GM06990 (cell line): ENCODE data around the gene SKI.

ENCODE experiments used
- DNase-seq: peaks from one replicate; pipeline ENCODE4 v3.0.0-alpha.2; 2011; ENCODE audit not compliant: insufficient read length; ENCODE audit errors: extremely low read depth
- H3K27me3 ChIP-seq: replicated peaks from 2 replicates; pipeline ENCODE4 v1.6.0; 2011; ENCODE audit warnings: low read length; ENCODE audit not compliant: control insufficient read depth, insufficient read depth
- H3K36me3 ChIP-seq: 2 replicates; pipeline ENCODE4 v1.5.1; 2011; ENCODE audit warnings: low read length; ENCODE audit not compliant: control insufficient read depth, insufficient read depth
- H3K4me3 ChIP-seq: replicated peaks from 2 replicates; pipeline ENCODE4 v1.5.1; 2011; ENCODE audit warnings: low read depth, mild to moderate bottlenecking, control low read depth, low read length
- TF ChIP-seq, protein P1 (sequence below): IDR thresholded peaks from 2 replicates; pipeline ENCODE4 v1.5.1; 2011; ENCODE audit warnings: low read length, control low read depth, mild to moderate bottlenecking, inconsistent platforms; ENCODE audit not compliant: insufficient read depth, poor library complexity, severe bottlenecking

SKI gene

DNA sequence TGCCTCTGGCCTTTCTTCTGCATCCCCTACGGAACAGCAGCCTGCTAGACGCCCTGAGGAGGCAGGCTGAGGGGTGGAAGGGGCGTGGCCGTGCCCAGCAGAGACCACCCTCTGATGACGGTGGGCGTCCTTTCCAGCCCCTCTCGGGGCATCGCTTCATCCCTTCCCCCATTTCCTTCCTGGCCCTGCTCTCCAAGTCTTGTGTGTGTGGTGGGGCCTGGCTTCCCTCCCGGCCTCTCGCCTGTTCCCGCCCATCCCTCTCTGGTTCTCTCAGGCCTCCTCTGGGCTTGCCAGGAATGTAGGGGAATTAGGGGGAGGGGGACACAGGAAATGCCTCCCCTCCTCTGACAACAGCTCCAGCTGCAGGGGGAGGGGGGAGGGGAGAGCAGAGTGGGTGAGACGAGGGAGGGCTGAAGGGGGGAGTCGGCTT, 51.1 kb downstream of the SKI start:
- no peaks in the 10 kb centered on the region for H3K27me3 ChIP-seq
- H3K36me3 ChIP-seq = peaks cover 6% of the 10 kb centered on the region
- no peak for DNase-seq
- H3K4me3 ChIP-seq = no peak overlapping the region
- TF ChIP-seq, protein P1, sequence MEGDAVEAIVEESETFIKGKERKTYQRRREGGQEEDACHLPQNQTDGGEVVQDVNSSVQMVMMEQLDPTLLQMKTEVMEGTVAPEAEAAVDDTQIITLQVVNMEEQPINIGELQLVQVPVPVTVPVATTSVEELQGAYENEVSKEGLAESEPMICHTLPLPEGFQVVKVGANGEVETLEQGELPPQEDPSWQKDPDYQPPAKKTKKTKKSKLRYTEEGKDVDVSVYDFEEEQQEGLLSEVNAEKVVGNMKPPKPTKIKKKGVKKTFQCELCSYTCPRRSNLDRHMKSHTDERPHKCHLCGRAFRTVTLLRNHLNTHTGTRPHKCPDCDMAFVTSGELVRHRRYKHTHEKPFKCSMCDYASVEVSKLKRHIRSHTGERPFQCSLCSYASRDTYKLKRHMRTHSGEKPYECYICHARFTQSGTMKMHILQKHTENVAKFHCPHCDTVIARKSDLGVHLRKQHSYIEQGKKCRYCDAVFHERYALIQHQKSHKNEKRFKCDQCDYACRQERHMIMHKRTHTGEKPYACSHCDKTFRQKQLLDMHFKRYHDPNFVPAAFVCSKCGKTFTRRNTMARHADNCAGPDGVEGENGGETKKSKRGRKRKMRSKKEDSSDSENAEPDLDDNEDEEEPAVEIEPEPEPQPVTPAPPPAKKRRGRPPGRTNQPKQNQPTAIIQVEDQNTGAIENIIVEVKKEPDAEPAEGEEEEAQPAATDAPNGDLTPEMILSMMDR = no peak

DNA sequence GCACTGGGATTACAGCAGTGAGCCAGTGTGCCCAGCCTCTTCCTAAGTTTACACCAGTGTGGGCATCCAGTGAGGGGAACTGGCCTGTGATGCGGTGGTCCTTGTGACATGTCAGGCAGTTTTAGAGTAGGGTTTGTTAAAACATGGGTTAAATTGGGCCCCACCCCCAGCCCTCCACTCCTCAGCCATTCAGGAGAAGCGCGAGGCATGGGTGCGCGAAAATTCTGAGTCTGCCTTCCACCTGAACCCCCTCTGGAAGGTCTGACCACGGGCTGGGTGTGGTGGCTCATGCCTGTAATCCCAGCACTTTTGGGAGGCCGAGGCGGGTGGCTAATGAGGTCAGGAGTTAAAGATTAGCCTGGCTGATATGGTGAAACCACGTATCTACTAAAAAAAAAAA, 51.7 kb downstream of the SKI start:
- TF ChIP-seq, protein P1 = no peak
- DNase-seq = no peak
- no peak overlapping the region for H3K4me3 ChIP-seq
- H3K27me3 ChIP-seq = no peaks in the 10 kb centered on the region
- peaks cover 6% of the 10 kb centered on the region for H3K36me3 ChIP-seq

DNA sequence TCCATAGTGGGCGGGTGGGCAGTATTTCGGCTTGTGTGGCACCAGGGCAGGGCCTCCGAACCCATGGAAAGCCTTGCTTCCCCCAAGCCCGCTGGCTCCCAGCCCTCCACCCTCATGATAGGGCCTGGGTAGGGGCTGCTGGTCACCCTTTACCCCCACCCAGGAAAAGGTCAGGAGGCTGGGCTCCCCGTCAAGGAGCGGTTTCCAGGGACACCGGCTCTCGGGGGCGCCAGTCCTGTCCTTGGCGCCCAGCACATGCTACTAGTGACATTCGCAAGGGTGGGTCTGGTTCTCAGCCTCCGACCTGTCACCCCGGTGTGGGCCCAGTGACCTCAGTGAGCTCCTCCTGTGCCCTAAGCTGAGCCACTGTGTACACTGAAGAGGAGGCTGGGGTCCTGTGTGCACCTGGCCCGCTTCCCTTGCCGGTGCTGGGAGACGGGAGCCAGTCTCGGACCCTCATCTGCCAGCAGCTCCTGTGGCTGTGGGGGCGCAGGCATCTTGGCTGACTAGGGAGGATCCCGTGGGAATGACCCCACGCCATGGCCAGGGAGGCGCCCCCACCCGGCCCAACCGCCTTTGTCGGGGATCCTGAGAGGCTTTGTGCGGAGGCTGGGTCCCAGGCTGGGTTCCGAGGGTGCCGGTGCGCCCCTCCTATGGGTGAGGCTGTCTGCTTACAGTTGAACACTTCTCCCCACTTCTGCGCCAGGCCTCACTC, 54.6 kb downstream of the SKI start:
- DNase-seq = no peak
- Histone ChIP-seq H3K27me3 (no peaks in the 10 kb centered on the region), H3K4me3 (no peak overlapping the region), H3K36me3 (peaks cover 3% of the 10 kb centered on the region)
- TF ChIP-seq, protein P1 = no peak

DNA sequence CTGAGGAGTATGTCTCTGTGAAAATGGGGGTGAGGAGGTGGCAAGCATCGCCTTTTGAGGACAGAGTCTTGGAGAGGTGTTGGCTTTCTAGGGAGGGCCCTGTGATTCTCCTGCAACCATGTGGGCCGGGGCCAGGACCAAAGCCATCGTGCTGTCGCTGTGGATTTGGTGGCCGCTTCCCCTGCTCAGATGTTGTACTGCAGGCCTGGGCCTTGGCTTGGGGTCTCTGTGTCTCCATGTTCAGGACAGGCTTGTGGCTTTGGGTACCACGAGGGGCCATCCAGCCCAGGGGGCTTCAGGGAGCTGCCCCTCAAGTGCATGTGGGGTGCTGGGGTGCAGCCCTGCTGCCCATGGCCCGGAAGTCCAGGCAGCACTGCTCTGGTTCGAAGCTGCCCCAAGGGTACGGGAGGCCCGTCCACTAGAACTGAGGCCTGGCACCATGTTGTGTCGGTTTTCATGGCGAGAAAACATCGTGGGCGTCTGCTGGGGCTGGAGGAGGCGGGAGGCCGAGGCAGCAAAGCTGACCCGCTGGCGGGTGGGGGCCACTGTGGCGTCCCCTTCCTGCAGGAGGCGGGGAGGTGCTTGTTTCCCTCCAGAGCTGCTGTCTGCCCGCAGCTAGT, 55.4 kb downstream of the SKI start:
- H3K27me3 ChIP-seq = no peaks in the 10 kb centered on the region
- no peak overlapping the region for H3K4me3 ChIP-seq
- H3K36me3 ChIP-seq = no peaks in the 10 kb centered on the region
- TF ChIP-seq, protein P1 = no peak
- DNase-seq = no peak

DNA sequence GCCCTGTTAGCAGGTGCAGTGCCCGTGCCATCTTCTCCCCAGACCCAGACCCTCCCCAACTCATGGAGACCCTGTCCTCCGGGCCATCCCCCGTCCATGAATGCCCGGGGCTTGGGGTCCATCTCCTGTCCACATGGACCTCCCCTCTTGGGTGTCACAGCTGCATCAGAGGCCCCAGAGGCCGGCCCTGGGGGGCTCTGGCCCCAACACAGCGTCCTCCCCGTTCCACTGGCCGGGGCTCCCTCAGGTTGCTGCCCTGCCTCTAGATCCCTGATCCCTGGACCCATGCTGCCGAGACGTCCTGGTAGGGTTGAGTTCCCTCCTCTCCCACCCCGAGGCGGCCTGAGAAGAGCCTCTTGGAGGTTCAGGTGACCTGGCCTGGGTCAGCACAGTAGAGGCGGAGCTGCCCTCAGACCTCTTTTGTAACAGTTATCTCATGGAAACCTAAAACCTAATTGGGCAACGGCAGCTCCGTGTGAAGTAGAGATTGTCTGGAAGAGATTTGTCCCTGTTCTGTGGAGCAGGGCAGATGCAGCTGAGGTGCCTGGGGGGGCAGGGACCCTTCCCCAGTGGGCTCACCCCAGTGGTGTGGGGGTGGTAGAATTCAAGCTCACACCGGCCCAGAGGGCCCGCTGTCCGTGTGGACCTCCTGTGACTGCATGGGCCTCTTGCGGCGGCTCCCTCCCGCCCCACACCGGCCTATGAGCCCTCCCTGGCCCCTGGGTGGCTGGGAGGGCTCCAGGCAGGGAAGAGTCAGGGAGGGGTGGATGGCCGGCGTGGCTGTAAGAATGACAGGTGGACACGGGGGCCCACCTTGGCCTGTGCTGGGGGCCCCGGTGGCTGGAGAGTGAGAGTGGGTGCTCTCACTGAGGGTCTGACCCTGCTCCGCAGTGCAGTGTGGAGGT, 56.1 kb downstream of the SKI start:
- H3K27me3 ChIP-seq = no peaks in the 10 kb centered on the region
- DNase-seq = no peak
- TF ChIP-seq, protein P1 = no peak
- no peaks in the 10 kb centered on the region for H3K36me3 ChIP-seq
- H3K4me3 ChIP-seq = no peak overlapping the region
